GM12878 (cell line): Measurements from ENCODE around the gene PARVA. TPM values are rescaled to one million over a fixed set of nuclear protein-coding genes. Genes with fewer than 3 reads are reported as not detected.

ENCODE experiments used
- ASH2L ChIP-seq: fragments of 300-600, 200-600 bp; sonication (generic); IDR thresholded peaks from 2 replicates; pipeline ENCODE4 v1.6.1; 2017; ENCODE audit warnings: low read depth, mild to moderate bottlenecking, borderline replicate concordance
- CBX3 ChIP-seq: fragments of 200-600 bp; sonication (generic); IDR thresholded peaks from 2 replicates; pipeline ENCODE4 v1.6.1; 2016; ENCODE audit warnings: low read depth, borderline replicate concordance
- HDAC6 ChIP-seq: fragments of 200-600 bp; sonication (generic); IDR thresholded peaks from one replicate; pipeline ENCODE4 v1.8.0; 2017; ENCODE audit warnings: antibody characterized with exemption; ENCODE audit not compliant: unreplicated experiment
- JUND ChIP-seq: IDR thresholded peaks from 2 replicates; pipeline ENCODE4 v1.6.1; 2012; ENCODE audit warnings: low read depth, mild to moderate bottlenecking, low read length, improper control_type of control experiment, moderate library complexity
- KAT2A ChIP-seq: conservative IDR thresholded peaks from 2 replicates; pipeline ENCODE4 v1.6.1; 2011; ENCODE audit warnings: low read depth, low read length; ENCODE audit not compliant: control insufficient read depth
- PML ChIP-seq: IDR thresholded peaks from 2 replicates; pipeline ENCODE4 v1.6.1; 2012; ENCODE audit warnings: low read length, inconsistent platforms
- RELB ChIP-seq: fragments of 450-650 bp; IDR thresholded peaks from 2 replicates; pipeline ENCODE4 v1.6.1; 2017; ENCODE audit warnings: low read depth, mild to moderate bottlenecking, moderate library complexity
- TARDBP ChIP-seq: IDR thresholded peaks from 2 replicates; pipeline ENCODE4 v1.6.1; 2016; ENCODE audit warnings: borderline replicate concordance
- TBL1XR1 ChIP-seq: IDR thresholded peaks from 2 replicates; pipeline ENCODE4 v1.6.1; 2012; ENCODE audit warnings: low read depth, low read length, improper control_type of control experiment
- ZBTB11 ChIP-seq: fragments of 450-650 bp; formaldehyde crosslinking; IDR thresholded peaks from 2 replicates; pipeline ENCODE4 v1.5.0; 2022; ENCODE audit warnings: mild to moderate bottlenecking, missing genetic modification characterization
- ZNF207 ChIP-seq: fragments of 450-650 bp; IDR thresholded peaks from 2 replicates; pipeline ENCODE4 v1.6.1; 2014; ENCODE audit warnings: antibody characterized with exemption, mild to moderate bottlenecking, borderline replicate concordance
- polyA plus RNA-seq, 11 experiments: library from polyadenylated mRNA; depleted of rRNA in 4 of 11; unstranded in 6 of 11; stranded (reverse) in 5 of 11; fragments of >200 nt; fragmentation: Nextera tagmentation in 4 of 11; fragmentation: Illumina TruSeq in 1 of 11; extraction: Ambion mirVana in 4 of 11; extraction: Trizol in 1 of 11; gene quantifications; 1 replicate in 1 of 11; 2 replicates in 10 of 11; pipeline versions ENCODE4 v1.2.1 to v1.2.3, GENCODE V29; 2011 to 2016; ENCODE audit warnings: inconsistent platforms in 2 of 11, missing spikeins in 2 of 11, low read depth in 1 of 11
- total RNA-seq, 4 experiments: library from RNA; depleted of rRNA in 3 of 4; stranded (reverse); fragments of >200 nt in 3 of 4; fragmentation: Illumina TruSeq in 1 of 4; extraction: Trizol in 1 of 4; gene quantifications; 2 replicates each; pipeline versions ENCODE4 v1.2.1 to v1.2.3, GENCODE V29; 2013 to 2021

Gene PARVA
- total and polyA plus RNA-seq, 10 of the 15 experiments (the other 5 are each of a cell fraction or from before 2014, with no cell fraction given) = 0.01 to 0.44 (median 0.03) TPM; not detected in 7

- TF ChIP-seq ZNF207 = no peak
- no peak for TF ChIP-seq CBX3
- TF ChIP-seq JUND = no peak
- no peak for TF ChIP-seq HDAC6
- TF ChIP-seq TBL1XR1 = no peak
- TF ChIP-seq TARDBP = no peak
- TF ChIP-seq ZBTB11 (CRISPR knock-in tag) = no peak
- no peak for TF ChIP-seq PML
- no peak for TF ChIP-seq ASH2L
- TF ChIP-seq RELB = no peak
- no peak for TF ChIP-seq KAT2A
These were observed 63.2 kb downstream of the PARVA start (continued) for GRCh38 chr11:12440565-12440964.
